Mucosa of descending colon (tissue), 3 donors: Measurements from ENCODE around the gene EIF4E. TPM values are rescaled to one million over a fixed set of nuclear protein-coding genes. Genes with fewer than 3 reads are reported as not detected.
"Not testable (repeated sequence)": the region's sequence is repeated elsewhere in the genome, so short reads cannot be mapped to it uniquely, and the experiment has no call there.

Experiments
- ATAC-seq: fragments of 200-7000 bp; cut with Tn5 transposase; one replicate; pipeline ENCODE4 v1.9.1; 2020; ENCODE audit warnings: mild to moderate bottlenecking, moderate library complexity
- DNase-seq, 3 donors: peaks; one replicate each; pipeline ENCODE4 v3.0.0-alpha.2; 2020
- H3K36me3 ChIP-seq: fragments of 200-600 bp; one replicate; pipeline ENCODE4 v1.8.0; 2021; ENCODE audit warnings: low read depth, mild to moderate bottlenecking
- H3K4me1 ChIP-seq: fragments of 200-600 bp; one replicate; pipeline ENCODE4 v1.8.0; 2021; ENCODE audit warnings: low read depth, mild to moderate bottlenecking
- H3K4me3 ChIP-seq: fragments of 200-600 bp; one replicate; pipeline ENCODE4 v1.8.0; 2021; ENCODE audit warnings: mild to moderate bottlenecking
- H3K9me3 ChIP-seq: fragments of 200-600 bp; one replicate; pipeline ENCODE4 v1.8.0; 2021; ENCODE audit warnings: mild to moderate bottlenecking
- CTCF ChIP-seq: fragments of 200-600 bp; IDR thresholded peaks from one replicate; pipeline ENCODE4 v1.8.0; 2022; ENCODE audit warnings: antibody characterized with exemption, mild to moderate bottlenecking
- intact Hi-C, 2 donors: fragments of 100-400 bp; cut with DNase I in 1 of 2; cut with micrococcal nuclease in 1 of 2; formaldehyde crosslinking; loops; one replicate each; pipeline versions ENCODE4 v1.11.0 to v1.11.1; 2022; cut with DNase I, micrococcal nuclease
- total RNA-seq, 3 donors: library from RNA; stranded (reverse); fragmentation: NEBNext Ultra II Directional in 2 of 3; extraction: Animal tissue kit (Norgen Biotek cat#: 25700) in 2 of 3; gene quantifications; one replicate each; pipeline versions ENCODE4 v1.2.1 to v1.2.4, GENCODE V29; 2021 to 2023
- donor health status: DM: no; HTN: no; CAD: no; lungs with moderate emphysema.
- donor health status: DM: no; HTN: no; CAD: no.
- donor health status: DM: no; HTN: yes; CAD: no.

EIF4E gene
- total RNA-seq, 3 donors from 2014 or later, result 66.7 to 87.6 (median 81.0) TPM

DNA sequence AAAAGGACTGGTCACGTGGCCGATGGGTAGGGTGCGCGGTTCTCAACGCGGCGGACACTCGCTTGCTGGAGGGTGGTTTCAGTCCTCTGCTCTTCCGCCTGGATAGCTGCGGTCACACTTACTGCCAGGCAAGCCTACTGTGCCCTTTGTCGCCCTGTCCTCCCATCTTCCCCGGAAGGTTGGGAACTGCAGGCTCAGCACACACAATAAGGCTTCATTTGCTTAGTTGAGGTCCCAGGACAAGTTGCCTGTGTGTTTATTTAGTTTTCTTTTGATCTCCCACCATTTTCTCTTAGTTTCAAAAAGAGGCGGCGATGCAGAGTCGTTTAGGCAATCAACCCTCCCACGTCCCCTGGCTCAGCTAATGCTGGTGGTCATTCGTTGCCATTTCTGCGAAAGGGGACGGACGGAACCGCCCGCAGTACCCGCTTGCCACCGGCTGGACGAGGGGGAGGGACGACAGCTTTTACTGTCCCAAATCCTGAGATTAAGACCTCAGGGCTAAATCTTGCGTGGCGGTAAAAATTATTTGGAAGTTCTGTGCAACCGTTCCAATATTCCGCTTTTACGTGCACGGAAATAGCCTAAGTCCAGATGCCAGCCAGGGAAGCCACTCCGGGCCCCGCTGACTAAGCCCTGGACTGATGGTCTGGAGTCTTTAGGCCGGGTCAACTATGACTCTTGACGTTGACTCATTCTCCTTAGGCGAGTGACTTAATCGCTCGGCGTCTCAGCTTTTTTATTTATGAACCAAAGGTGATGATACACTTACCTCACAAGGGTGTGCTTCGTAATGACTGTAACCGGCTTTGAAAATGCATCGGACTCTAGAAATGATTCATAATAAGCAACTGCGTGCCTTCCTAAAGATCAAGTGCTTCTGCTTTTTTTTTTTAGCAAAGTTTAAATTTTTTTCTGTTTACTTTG lies 671 bp upstream of the EIF4E start:
- Histone ChIP-seq H3K4me3 (peak overlapping the region; percentile 67), H3K9me3 (no peaks in the 10 kb centered on the region), H3K36me3 (no peaks in the 10 kb centered on the region), H3K4me1 (peaks cover 28% of the 10 kb centered on the region)
- intact Hi-C loops, result no loop called here
- peak; percentile 65 for ATAC-seq
- DNase-seq, result peak; percentile 65 to 77 (median 74)
- no peak for TF ChIP-seq CTCF

DNA sequence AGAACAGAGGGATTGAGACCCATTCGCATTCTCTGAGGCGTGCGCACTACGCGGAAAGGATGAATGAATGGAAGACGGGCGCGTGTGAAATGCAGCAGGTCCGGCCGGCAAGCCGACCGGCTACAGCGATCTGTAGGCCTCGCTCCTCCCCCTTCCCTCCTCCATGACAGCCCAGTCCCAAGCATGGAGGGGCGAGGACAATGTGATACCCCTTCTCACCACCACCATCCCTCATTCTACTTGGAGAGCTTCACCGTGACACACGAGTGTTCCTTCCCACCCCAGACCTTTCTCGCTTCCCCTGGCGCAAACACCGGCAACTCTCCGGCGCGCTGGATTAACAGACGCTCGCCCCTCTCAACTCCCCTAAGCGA lies 815 bp downstream of the EIF4E start:
- peaks cover 24% of the 10 kb centered on the region for H3K4me1 ChIP-seq
- peak; percentile 58 for ATAC-seq
- peak; percentile 76 to 83 (median 81) for DNase-seq
- no peaks in the 10 kb centered on the region for H3K36me3 ChIP-seq
- peak overlapping the region; percentile 67 for H3K4me3 ChIP-seq
- TF ChIP-seq CTCF, result no peak
- H3K9me3 ChIP-seq, result no peaks in the 10 kb centered on the region
- intact Hi-C loops, result no loop called here

- intact Hi-C loops, DNase-seq: not testable (repeated sequence)
Measured at GRCh38 chr4:98926257-98926656, 2.7 kb downstream of the EIF4E start.

DNA sequence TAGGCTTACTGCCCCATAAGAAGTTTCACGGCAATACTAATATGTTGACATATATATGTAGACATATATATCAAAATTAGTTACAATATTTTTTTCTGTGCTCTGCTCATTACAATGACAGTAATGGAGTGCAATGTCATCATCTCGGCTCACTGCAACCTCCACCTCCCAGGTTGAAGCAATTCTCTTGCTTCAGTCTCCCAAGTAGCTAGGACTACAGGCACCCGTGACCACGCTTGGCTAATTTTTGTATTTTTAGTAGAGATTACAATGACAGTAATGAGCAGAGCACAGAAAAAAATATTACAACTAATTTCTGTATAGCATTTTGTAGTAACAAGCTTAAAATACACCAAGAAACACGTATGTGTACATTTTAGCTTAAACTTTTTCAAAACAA lies 7.6 kb downstream of the EIF4E start:
- no peak for ATAC-seq
- H3K9me3 ChIP-seq, result no peaks in the 10 kb centered on the region
- DNase-seq, result no peak
- no peak for TF ChIP-seq CTCF
- no peaks in the 10 kb centered on the region for H3K36me3 ChIP-seq
- intact Hi-C loops, result no loop called here
- no peak overlapping the region for H3K4me3 ChIP-seq
- H3K4me1 ChIP-seq, result no peaks in the 10 kb centered on the region

More at GRCh38 chr4:98926257-98926656, 2.7 kb downstream of the EIF4E start:
- H3K4me1 ChIP-seq, result peaks cover 19% of the 10 kb centered on the region
- not testable (repeated sequence) for H3K9me3 ChIP-seq, H3K36me3 ChIP-seq, H3K4me3 ChIP-seq, ATAC-seq

DNA sequence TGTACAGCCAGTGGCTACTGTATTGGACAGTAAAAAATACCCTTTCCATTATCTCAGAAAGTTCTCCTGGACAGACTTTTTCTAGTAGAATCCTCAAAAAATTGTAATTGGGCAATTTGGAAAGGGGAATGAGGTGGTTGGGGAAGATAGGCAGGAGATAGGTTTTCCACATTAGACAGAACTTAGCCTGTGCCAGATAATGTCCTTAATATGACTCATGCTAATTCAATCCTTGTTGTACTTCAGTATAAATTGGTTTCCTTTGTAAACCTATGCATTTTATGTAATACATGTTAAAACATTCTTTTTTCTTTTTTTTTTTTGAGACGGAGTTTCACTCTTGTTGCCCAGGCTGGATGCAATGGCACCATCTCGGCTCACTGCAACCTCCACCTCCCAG lies 8.9 kb downstream of the EIF4E start:
- TF ChIP-seq CTCF, result no peak
- DNase-seq, result no peak
- H3K9me3 ChIP-seq, result no peaks in the 10 kb centered on the region
- ATAC-seq, result no peak
- H3K4me3 ChIP-seq, result no peak overlapping the region
- intact Hi-C loops, result no loop called here
- H3K4me1 ChIP-seq, result peaks cover 2% of the 10 kb centered on the region
- no peaks in the 10 kb centered on the region for H3K36me3 ChIP-seq

GRCh38 chr4:98910728-98911127 lies 18.2 kb downstream of the EIF4E start:
- H3K4me3 ChIP-seq, H3K9me3 ChIP-seq, intact Hi-C loops, DNase-seq, ATAC-seq, H3K36me3 ChIP-seq: not testable (repeated sequence)
- peaks cover 13% of the 10 kb centered on the region for H3K4me1 ChIP-seq
